C4-2B (cell line): ENCODE measurements around the gene YPEL5.

Experiments used
- CTCF ChIP-seq: fragments of 450-650 bp; conservative IDR thresholded peaks from 2 replicates; pipeline ENCODE4 v1.5.1; 2017; ENCODE audit warnings: mild to moderate bottlenecking
- ZFX ChIP-seq: fragments of 450-650 bp; IDR thresholded peaks from 2 replicates; pipeline ENCODE4 v1.6.1; 2017

- TF ChIP-seq CTCF (no peak), ZFX (no peak)
Measured at GRCh38 chr2:30172627-30173026, 25.8 kb downstream of the YPEL5 start.
